Measurements from ENCODE around the gene UBE2J1.

UBE2J1 gene

GRCh38 chr6:89284963-89285735, 67.4 kb downstream of the UBE2J1 start:
- H3K27me3 ChIP-seq (ENCODE audit: insufficient read depth, low read length, poor library complexity): no peaks in the 10 kb centered on the region
- no peak overlapping the region for H3K56ac ChIP-seq (ENCODE audit: low read length)
- no peak overlapping the region for H3K18ac ChIP-seq (ENCODE audit: low read length)
- no peak overlapping the region for H4K5ac ChIP-seq (ENCODE audit: low read length)
- H3K9ac ChIP-seq (ENCODE audit: low read length): no peak overlapping the region
- H3K4me2 ChIP-seq (ENCODE audit: low read length): no peak overlapping the region
- no peak overlapping the region for H2BK15ac ChIP-seq (replicated peaks; ENCODE audit: low read depth)
- no peak overlapping the region for H2BK5ac ChIP-seq (ENCODE audit: low read length)
- no peaks in the 10 kb centered on the region for H3K79me2 ChIP-seq (ENCODE audit: control insufficient read depth, insufficient read depth, low read length)
- no peaks in the 10 kb centered on the region for H3K79me1 ChIP-seq (ENCODE audit: low read length)
- WGBS (ENCODE audit: extremely low coverage, insufficient coverage, low lambda C conversion rate): no CpG with 5 or more reads among the region's 15 CpGs
- no peak overlapping the region for H3K27ac ChIP-seq (ENCODE audit: low read depth, low read length)
- no peak overlapping the region for H3K23ac ChIP-seq (ENCODE audit: low read length)
- no peaks in the 10 kb centered on the region for H3K4me1 ChIP-seq (ENCODE audit: control insufficient read depth, low read depth, low read length)
- no peak for DNase-seq
- no peak overlapping the region for H2BK120ac ChIP-seq (ENCODE audit: low read depth, low read length)
- no peak overlapping the region for H3K4me3 ChIP-seq (ENCODE audit: low read length)
- no peaks in the 10 kb centered on the region for H3K36me3 ChIP-seq (ENCODE audit: control insufficient read depth, insufficient read depth, low read length)
- no peak overlapping the region for H3K4ac ChIP-seq (ENCODE audit: low read depth, low read length)
- H2AK5ac ChIP-seq (ENCODE audit: low read length): no peak overlapping the region
- no peak overlapping the region for H4K8ac ChIP-seq (ENCODE audit: low read depth, low read length)

GRCh38 chr6:89284081-89284480, 68.4 kb downstream of the UBE2J1 start:
- H3K27ac ChIP-seq (ENCODE audit: low read depth, low read length): no peak overlapping the region
- H3K27me3 ChIP-seq (ENCODE audit: insufficient read depth, low read length, poor library complexity): no peaks in the 10 kb centered on the region
- DNase-seq: no peak
- no peaks in the 10 kb centered on the region for H3K79me2 ChIP-seq (ENCODE audit: control insufficient read depth, insufficient read depth, low read length)
- no peak overlapping the region for H2BK120ac ChIP-seq (ENCODE audit: low read depth, low read length)
- no CpG with 5 or more reads among the region's 3 CpGs for WGBS (ENCODE audit: extremely low coverage, insufficient coverage, low lambda C conversion rate)
- H3K4me2 ChIP-seq (ENCODE audit: low read length): no peak overlapping the region
- no peak overlapping the region for H3K23ac ChIP-seq (ENCODE audit: low read length)
- no peak overlapping the region for H2BK15ac ChIP-seq (replicated peaks; ENCODE audit: low read depth)
- no peak overlapping the region for H3K4me3 ChIP-seq (ENCODE audit: low read length)
- H3K4ac ChIP-seq (ENCODE audit: low read depth, low read length): no peak overlapping the region
- H3K18ac ChIP-seq (ENCODE audit: low read length): no peak overlapping the region
- H3K36me3 ChIP-seq (ENCODE audit: control insufficient read depth, insufficient read depth, low read length): no peaks in the 10 kb centered on the region
- H3K79me1 ChIP-seq (ENCODE audit: low read length): no peaks in the 10 kb centered on the region
- H4K8ac ChIP-seq (ENCODE audit: low read depth, low read length): no peak overlapping the region
- no peaks in the 10 kb centered on the region for H3K4me1 ChIP-seq (ENCODE audit: control insufficient read depth, low read depth, low read length)
- no peak overlapping the region for H2AK5ac ChIP-seq (ENCODE audit: low read length)
- no peak overlapping the region for H3K9ac ChIP-seq (ENCODE audit: low read length)
- H4K5ac ChIP-seq (ENCODE audit: low read length): no peak overlapping the region
- no peak overlapping the region for H3K56ac ChIP-seq (ENCODE audit: low read length)
- no peak overlapping the region for H2BK5ac ChIP-seq (ENCODE audit: low read length)

GRCh38 chr6:89282749-89283148, 69.8 kb downstream of the UBE2J1 start:
- H3K27me3 ChIP-seq (ENCODE audit: insufficient read depth, low read length, poor library complexity): no peaks in the 10 kb centered on the region
- no peak overlapping the region for H2AK5ac ChIP-seq (ENCODE audit: low read length)
- WGBS (ENCODE audit: extremely low coverage, insufficient coverage, low lambda C conversion rate): no CpG with 5 or more reads among the region's 9 CpGs

GRCh38 chr6:89281779-89282246, 70.7 kb downstream of the UBE2J1 start:
- no CpG with 5 or more reads among the region's 10 CpGs for WGBS (ENCODE audit: extremely low coverage, insufficient coverage, low lambda C conversion rate)
- H2BK15ac ChIP-seq (replicated peaks; ENCODE audit: low read depth): no peak overlapping the region
- no peak overlapping the region for H4K8ac ChIP-seq (ENCODE audit: low read depth, low read length)
- H3K27ac ChIP-seq (ENCODE audit: low read depth, low read length): no peak overlapping the region
- H3K4me2 ChIP-seq (ENCODE audit: low read length): no peak overlapping the region
- H3K23ac ChIP-seq (ENCODE audit: low read length): no peak overlapping the region
- H3K4me3 ChIP-seq (ENCODE audit: low read length): no peak overlapping the region
- H3K9ac ChIP-seq (ENCODE audit: low read length): no peak overlapping the region
- H3K56ac ChIP-seq (ENCODE audit: low read length): no peak overlapping the region
- H2BK120ac ChIP-seq (ENCODE audit: low read depth, low read length): no peak overlapping the region
- no peak overlapping the region for H3K4ac ChIP-seq (ENCODE audit: low read depth, low read length)
- H3K79me1 ChIP-seq (ENCODE audit: low read length): no peaks in the 10 kb centered on the region
- H4K5ac ChIP-seq (ENCODE audit: low read length): no peak overlapping the region
- no peaks in the 10 kb centered on the region for H3K79me2 ChIP-seq (ENCODE audit: control insufficient read depth, insufficient read depth, low read length)
- no peak overlapping the region for H2AK5ac ChIP-seq (ENCODE audit: low read length)
- H3K27me3 ChIP-seq (ENCODE audit: insufficient read depth, low read length, poor library complexity): no peaks in the 10 kb centered on the region
- H3K36me3 ChIP-seq (ENCODE audit: control insufficient read depth, insufficient read depth, low read length): no peaks in the 10 kb centered on the region
- peak; percentile 87 for DNase-seq
- H3K18ac ChIP-seq (ENCODE audit: low read length): no peak overlapping the region
- H2BK5ac ChIP-seq (ENCODE audit: low read length): no peak overlapping the region
- H3K4me1 ChIP-seq (ENCODE audit: control insufficient read depth, low read depth, low read length): no peaks in the 10 kb centered on the region

More at GRCh38 chr6:89282749-89283148, 69.8 kb downstream of the UBE2J1 start:
- Histone ChIP-seq H3K4ac (ENCODE audit: low read depth, low read length) (no peak overlapping the region), H3K79me2 (ENCODE audit: control insufficient read depth, insufficient read depth, low read length) (no peaks in the 10 kb centered on the region), H2BK5ac (ENCODE audit: low read length) (no peak overlapping the region), H3K36me3 (ENCODE audit: control insufficient read depth, insufficient read depth, low read length) (no peaks in the 10 kb centered on the region), H3K56ac (ENCODE audit: low read length) (no peak overlapping the region), H2BK120ac (ENCODE audit: low read depth, low read length) (no peak overlapping the region), H3K18ac (ENCODE audit: low read length) (no peak overlapping the region), H3K4me3 (ENCODE audit: low read length) (no peak overlapping the region), H2BK15ac (replicated peaks; ENCODE audit: low read depth) (no peak overlapping the region), H3K4me1 (ENCODE audit: control insufficient read depth, low read depth, low read length) (no peaks in the 10 kb centered on the region), H3K4me2 (ENCODE audit: low read length) (no peak overlapping the region), H4K5ac (ENCODE audit: low read length) (no peak overlapping the region), H4K8ac (ENCODE audit: low read depth, low read length) (no peak overlapping the region), H3K23ac (ENCODE audit: low read length) (no peak overlapping the region), H3K9ac (ENCODE audit: low read length) (no peak overlapping the region), H3K27ac (ENCODE audit: low read depth, low read length) (no peak overlapping the region), H3K79me1 (ENCODE audit: low read length) (no peaks in the 10 kb centered on the region)
- no peak for DNase-seq

- Histone ChIP-seq H3K4me1 (ENCODE audit: control insufficient read depth, low read depth, low read length) (no peaks in the 10 kb centered on the region), H3K56ac (ENCODE audit: low read length) (no peak overlapping the region), H3K4me3 (ENCODE audit: low read length) (no peak overlapping the region), H4K8ac (ENCODE audit: low read depth, low read length) (no peak overlapping the region), H3K79me1 (ENCODE audit: low read length) (no peaks in the 10 kb centered on the region), H3K4ac (ENCODE audit: low read depth, low read length) (no peak overlapping the region), H3K27me3 (ENCODE audit: insufficient read depth, low read length, poor library complexity) (no peaks in the 10 kb centered on the region), H3K23ac (ENCODE audit: low read length) (no peak overlapping the region), H2BK15ac (replicated peaks; ENCODE audit: low read depth) (no peak overlapping the region), H2AK5ac (ENCODE audit: low read length) (no peak overlapping the region), H2BK120ac (ENCODE audit: low read depth, low read length) (no peak overlapping the region), H3K18ac (ENCODE audit: low read length) (no peak overlapping the region), H3K9ac (ENCODE audit: low read length) (no peak overlapping the region), H3K4me2 (ENCODE audit: low read length) (no peak overlapping the region), H3K36me3 (ENCODE audit: control insufficient read depth, insufficient read depth, low read length) (no peaks in the 10 kb centered on the region), H3K79me2 (ENCODE audit: control insufficient read depth, insufficient read depth, low read length) (no peaks in the 10 kb centered on the region), H2BK5ac (ENCODE audit: low read length) (no peak overlapping the region), H3K27ac (ENCODE audit: low read depth, low read length) (no peak overlapping the region), H4K5ac (ENCODE audit: low read length) (no peak overlapping the region)
- no CpG with 5 or more reads among the region's 9 CpGs for WGBS (ENCODE audit: extremely low coverage, insufficient coverage, low lambda C conversion rate)
- DNase-seq: no peak
Measured at GRCh38 chr6:89278956-89279355, 73.6 kb downstream of the UBE2J1 start.
